Right lung (tissue), 5 donors: ENCODE results near the gene TMEM220. TPM values are rescaled to one million over a fixed set of nuclear protein-coding genes. Genes with fewer than 3 reads are reported as not detected.

Experiments
- DNase-seq, 2 donors: peaks; one replicate each; pipeline ENCODE4 v3.0.0-alpha.2; 2013
- polyA plus RNA-seq, 5 donors: library from polyadenylated mRNA; unstranded; fragments of 120-200 nt; gene quantifications; one replicate each; pipeline versions ENCODE4 v1.2.1 to v1.2.3, GENCODE V29; 2013; ENCODE audit warnings: inconsistent platforms in 1 of 5, low replicate concordance in 1 of 5; ENCODE audit not compliant: insufficient read length in 5 of 5, insufficient read depth in 1 of 5

TMEM220 gene
- polyA plus RNA-seq, 5 donors: 10.0 to 16.4 (median 12.1) TPM

GRCh38 chr17:10668775-10669174 lies 61.0 kb downstream of the TMEM220 start:
- no peak for DNase-seq

- no peak for DNase-seq
Observed at GRCh38 chr17:10666906-10667305, 62.9 kb downstream of the TMEM220 start.

- no peak for DNase-seq
Observed at GRCh38 chr17:10664571-10664970, 65.3 kb downstream of the TMEM220 start.

Other genes with a start within 250 kb of the TMEM220 start
- gene MYH1, start 211.5 kb downstream of the TMEM220 start, polyA plus RNA-seq: under 1 TPM in 1 of 5 donors, not detected in 4; 0.21 TPM
- gene MYH2, start 180.4 kb downstream of the TMEM220 start, polyA plus RNA-seq: 1 to 10 TPM in 1 of 5 donors, under 1 TPM in 1, not detected in 3; 0.05 to 1.7 TPM
- gene MYH3, start 72.7 kb downstream of the TMEM220 start, polyA plus RNA-seq: 100 to 1,000 TPM in 1 of 5 donors, 10 to 100 TPM in 1, 1 to 10 TPM in 3; 2.1 to 500 (median 8.9) TPM
- 10 to 100 TPM; 25.9 to 30.1 (median 28.4) TPM for gene SCO1, start 32.5 kb downstream of the TMEM220 start, polyA plus RNA-seq
- gene ADPRM, start 32.4 kb downstream of the TMEM220 start, polyA plus RNA-seq: 10 to 100 TPM; 17.0 to 26.7 (median 19.9) TPM
- under 1 TPM in 3 of 5 donors, not detected in 2; 0.12 to 0.36 (median 0.15) TPM for gene TMEM238L, start 74.1 kb upstream of the TMEM220 start, polyA plus RNA-seq
- gene PIRT, start 108.1 kb upstream of the TMEM220 start, polyA plus RNA-seq: under 1 TPM; 0.05 to 0.15 (median 0.07) TPM